Osteoblast (primary cell): ENCODE results near the gene KIAA1210. TPM values are rescaled to one million over a fixed set of nuclear protein-coding genes. Genes with fewer than 3 reads are reported as not detected.

Experiments used
- DNase-seq: peaks from one replicate; pipeline ENCODE4 v3.0.0; 2011; ENCODE audit warnings: low spot score, mixed read lengths; ENCODE audit not compliant: insufficient read length; ENCODE audit errors: missing footprints
- H2AFZ ChIP-seq: 2 replicates; pipeline ENCODE4 v1.6.0; 2011; ENCODE audit warnings: mild to moderate bottlenecking, low read length
- H3K27ac ChIP-seq: 2 replicates; pipeline ENCODE4 v1.5.1; 2011; ENCODE audit warnings: mild to moderate bottlenecking, low read depth, low read length, moderate library complexity
- H3K27me3 ChIP-seq: 2 replicates; pipeline ENCODE4 v1.6.0; 2012; ENCODE audit warnings: mild to moderate bottlenecking, control low read depth, inconsistent platforms, low read length, moderate library complexity; ENCODE audit not compliant: insufficient read depth
- H3K36me3 ChIP-seq: 2 replicates; pipeline ENCODE4 v1.5.1; 2011; ENCODE audit warnings: mild to moderate bottlenecking, low read length, control low read depth, moderate library complexity; ENCODE audit not compliant: insufficient read depth
- H3K4me1 ChIP-seq: 2 replicates; pipeline ENCODE4 v1.5.1; 2011; ENCODE audit warnings: mild to moderate bottlenecking, low read length, control low read depth, moderate library complexity; ENCODE audit not compliant: insufficient read depth
- H3K4me2 ChIP-seq: 2 replicates; pipeline ENCODE4 v1.6.0; 2011; ENCODE audit warnings: mild to moderate bottlenecking, low read length; ENCODE audit not compliant: insufficient read depth
- H3K4me3 ChIP-seq: fragments of 200-600 bp; sonication (generic); 3 replicates; pipeline ENCODE4 v1.5.1; 2012; ENCODE audit warnings: mild to moderate bottlenecking, low read length, inconsistent platforms; ENCODE audit not compliant: insufficient read depth
- H3K79me2 ChIP-seq: 2 replicates; pipeline ENCODE4 v1.6.0; 2012; ENCODE audit warnings: mild to moderate bottlenecking, low read length, control low read depth, inconsistent platforms; ENCODE audit not compliant: insufficient read depth
- H3K9me3 ChIP-seq: 2 replicates; pipeline ENCODE4 v1.5.1; 2011; ENCODE audit warnings: low read depth, low read length, control low read depth
- H4K20me1 ChIP-seq: 2 replicates; pipeline ENCODE4 v1.6.0; 2012; ENCODE audit warnings: mild to moderate bottlenecking, low read length, control low read depth; ENCODE audit not compliant: insufficient read depth
- CTCF ChIP-seq: IDR thresholded peaks from 2 replicates; pipeline ENCODE4 v1.5.1; 2011; ENCODE audit warnings: mild to moderate bottlenecking, low read depth, low read length, moderate library complexity; ENCODE audit errors: extremely low read depth
- total RNA-seq: library from RNA; depleted of rRNA; stranded (reverse); fragments of >200 nt; gene quantifications from 2 replicates; pipeline ENCODE4 v1.2.3, GENCODE V29; 2012

KIAA1210 gene
- total RNA-seq, 1 donor, result not detected

DNA sequence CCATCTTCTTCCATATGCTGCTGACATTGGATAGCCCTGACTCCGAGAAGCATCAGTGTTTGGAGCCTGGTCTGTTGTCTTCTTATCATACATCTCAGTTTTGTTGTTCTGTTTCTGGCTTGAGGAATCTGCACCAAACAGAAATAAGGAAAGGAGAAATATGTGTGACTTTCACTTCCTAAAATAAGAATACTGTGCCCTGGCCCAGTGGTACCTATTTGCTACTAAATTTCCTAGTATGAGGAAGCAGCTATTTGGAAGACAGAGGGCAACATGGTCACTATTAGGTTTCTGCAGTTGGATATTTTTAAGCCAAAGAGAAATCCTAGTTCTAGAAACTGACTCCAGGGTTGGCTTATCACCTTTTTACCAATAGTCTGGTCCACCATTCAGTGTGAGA is 38.0 kb downstream of the KIAA1210 start:
- Histone ChIP-seq H3K4me3 (no peak overlapping the region), H3K4me1 (peaks cover 4% of the 10 kb centered on the region), H3K36me3 (no peaks in the 10 kb centered on the region), H3K4me2 (no peak overlapping the region), H3K9me3 (no peaks in the 10 kb centered on the region), H3K79me2 (no peaks in the 10 kb centered on the region), H3K27me3 (peaks cover 13% of the 10 kb centered on the region), H4K20me1 (no peaks in the 10 kb centered on the region), H3K27ac (no peak overlapping the region), H2AFZ (no peak overlapping the region)
- no peak for TF ChIP-seq CTCF
- no peak for DNase-seq

DNA sequence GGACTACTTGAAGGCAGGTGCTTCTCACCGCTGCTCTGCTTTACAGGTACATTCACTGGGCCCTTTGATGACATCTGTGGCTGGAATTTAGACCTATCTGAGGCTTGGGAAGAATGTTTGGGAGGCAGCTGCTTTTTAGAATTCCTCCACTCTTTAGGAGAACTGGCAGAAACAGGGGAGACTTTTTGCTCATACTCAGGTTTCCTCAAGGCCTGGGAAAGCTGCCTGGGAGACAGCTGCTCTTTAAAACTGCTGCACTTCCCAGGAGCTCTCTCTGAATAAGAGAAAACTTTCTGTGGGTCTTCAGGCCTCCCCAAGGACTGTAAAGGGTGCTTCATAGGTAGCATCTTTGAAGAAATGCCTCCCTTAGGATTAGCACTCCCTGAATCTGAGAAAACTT is 40.5 kb downstream of the KIAA1210 start:
- Histone ChIP-seq H3K36me3 (no peaks in the 10 kb centered on the region), H3K4me2 (no peak overlapping the region), H3K4me3 (no peak overlapping the region), H3K27ac (no peak overlapping the region), H3K9me3 (no peaks in the 10 kb centered on the region), H3K27me3 (peaks cover 19% of the 10 kb centered on the region), H3K4me1 (no peaks in the 10 kb centered on the region), H4K20me1 (no peaks in the 10 kb centered on the region), H2AFZ (no peak overlapping the region), H3K79me2 (no peaks in the 10 kb centered on the region)
- TF ChIP-seq CTCF, result no peak
- no peak for DNase-seq

DNA sequence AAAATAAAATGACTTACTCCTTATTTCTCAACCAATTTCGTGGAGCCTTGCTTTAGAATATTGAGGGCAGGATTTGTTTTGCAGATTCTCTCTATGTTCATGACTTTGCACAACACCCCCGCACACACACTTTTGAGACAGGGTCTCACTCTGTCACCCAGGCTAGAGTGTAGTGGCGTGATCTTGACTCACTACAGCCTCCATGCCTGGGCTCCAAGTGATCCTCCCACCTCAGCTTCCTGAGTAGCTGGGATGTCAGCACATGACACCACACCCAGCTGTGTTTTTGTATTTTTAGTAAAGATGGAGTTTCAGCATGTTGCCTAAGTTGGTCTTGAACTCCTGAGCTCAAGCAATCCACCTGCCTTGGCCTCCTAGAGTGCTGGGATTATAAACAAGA is 42.8 kb downstream of the KIAA1210 start:
- DNase-seq, result no peak
- Histone ChIP-seq H3K27ac (no peak overlapping the region), H3K4me1 (no peaks in the 10 kb centered on the region), H3K27me3 (peaks cover 22% of the 10 kb centered on the region), H2AFZ (no peak overlapping the region), H3K79me2 (no peaks in the 10 kb centered on the region), H3K9me3 (no peaks in the 10 kb centered on the region), H4K20me1 (no peaks in the 10 kb centered on the region), H3K4me3 (no peak overlapping the region), H3K4me2 (no peak overlapping the region), H3K36me3 (no peaks in the 10 kb centered on the region)
- no peak for TF ChIP-seq CTCF

DNA sequence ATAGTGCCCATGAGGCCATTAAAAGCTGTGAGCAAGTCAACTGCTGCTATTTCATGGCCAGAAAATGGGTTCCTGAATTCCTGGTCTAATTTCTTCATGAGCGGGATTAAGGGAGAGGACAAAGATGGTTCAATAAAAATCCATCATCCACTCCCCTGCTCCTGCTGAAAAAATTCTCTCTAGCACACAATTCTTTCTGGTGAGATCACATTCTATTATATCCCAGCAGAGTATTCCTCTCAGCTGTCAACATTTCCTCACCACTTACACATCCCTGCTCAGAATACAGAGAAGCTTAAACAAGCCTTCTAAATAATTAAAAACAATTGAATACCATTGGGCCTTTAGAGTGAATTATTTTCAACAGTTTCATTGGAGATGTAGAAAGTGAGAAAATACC is 45.3 kb downstream of the KIAA1210 start:
- TF ChIP-seq CTCF, result no peak
- Histone ChIP-seq H2AFZ (no peak overlapping the region), H3K4me2 (no peak overlapping the region), H4K20me1 (no peaks in the 10 kb centered on the region), H3K4me1 (no peaks in the 10 kb centered on the region), H3K4me3 (no peak overlapping the region), H3K27ac (no peak overlapping the region), H3K9me3 (no peaks in the 10 kb centered on the region), H3K27me3 (peaks cover 14% of the 10 kb centered on the region), H3K36me3 (no peaks in the 10 kb centered on the region), H3K79me2 (no peaks in the 10 kb centered on the region)
- no peak for DNase-seq
